Neural cell (in vitro differentiated cells): ENCODE data around the gene COX7B2. TPM values are rescaled to one million over a fixed set of nuclear protein-coding genes. Genes with fewer than 3 reads are reported as not detected.

ENCODE experiments used
- H2AFZ ChIP-seq: fragments of 200-600, 300-800 bp; sonication (generic), shearing (Covaris generic); 2 replicates; pipeline ENCODE4 v1.6.0; 2014; ENCODE audit warnings: low read depth, mild to moderate bottlenecking, antibody characterized with exemption, low read length, moderate library complexity
- H3F3A ChIP-seq: fragments of 200-600 bp; shearing (Covaris generic); 2 replicates; pipeline ENCODE4 v1.6.1; 2016; ENCODE audit warnings: mild to moderate bottlenecking, moderate library complexity, mixed read lengths, antibody characterized with exemption, low read length; ENCODE audit not compliant: insufficient read depth, poor library complexity, severe bottlenecking
- H3K27ac ChIP-seq: fragments of 200-600, 300-800 bp; sonication (generic), shearing (Covaris generic); 2 replicates; pipeline ENCODE4 v1.5.1; 2014; ENCODE audit warnings: mild to moderate bottlenecking, low read length, moderate library complexity
- H3K27me3 ChIP-seq: fragments of 300-800, 200-600 bp; sonication (generic), shearing (Covaris generic); 2 replicates; pipeline ENCODE4 v1.6.0; 2014; ENCODE audit warnings: mild to moderate bottlenecking, low read depth, low read length, moderate library complexity; ENCODE audit not compliant: insufficient read depth
- H3K36me3 ChIP-seq: fragments of 300-800, 200-600 bp; sonication (generic), shearing (Covaris generic); 2 replicates; pipeline ENCODE4 v1.5.1; 2014; ENCODE audit warnings: mild to moderate bottlenecking, antibody characterized with exemption, low read length, moderate library complexity; ENCODE audit not compliant: insufficient read depth
- H3K4me2 ChIP-seq: fragments of 300-800, 200-600 bp; sonication (generic), shearing (Covaris generic); 2 replicates; pipeline ENCODE4 v1.6.0; 2014; ENCODE audit warnings: mild to moderate bottlenecking, low read length
- H3K4me3 ChIP-seq: fragments of 300-800, 200-600 bp; sonication (generic), shearing (Covaris generic); 2 replicates; pipeline ENCODE4 v1.5.1; 2014; ENCODE audit warnings: mild to moderate bottlenecking, low read length, moderate library complexity
- H3K79me2 ChIP-seq: fragments of 200-600 bp; shearing (Covaris generic); replicated peaks from 2 replicates; pipeline ENCODE4 v1.6.0; 2014; ENCODE audit warnings: mild to moderate bottlenecking, low read length, moderate library complexity; ENCODE audit not compliant: insufficient read depth
- H3K9ac ChIP-seq: fragments of 300-800, 200-600 bp; sonication (generic), shearing (Covaris generic); 2 replicates; pipeline ENCODE4 v1.6.1; 2016; ENCODE audit warnings: mild to moderate bottlenecking, low read length, mixed read lengths
- H3K9me2 ChIP-seq: fragments of 200-600 bp; shearing (Covaris generic); 2 replicates; pipeline ENCODE4 v1.6.1; 2016; ENCODE audit warnings: mild to moderate bottlenecking, low read length, mixed read lengths; ENCODE audit not compliant: insufficient read depth
- H3K9me3 ChIP-seq: fragments of 200-600, 300-800 bp; sonication (generic), shearing (Covaris generic); 2 replicates; pipeline ENCODE4 v1.6.1; 2016; ENCODE audit warnings: mild to moderate bottlenecking, mixed run types, low read length, moderate library complexity, mixed read lengths
- H4K20me1 ChIP-seq: fragments of 200-600 bp; shearing (Covaris generic); 2 replicates; pipeline ENCODE4 v1.6.1; 2016; ENCODE audit warnings: mild to moderate bottlenecking, mixed run types; ENCODE audit not compliant: insufficient read depth
- CTCF ChIP-seq: fragments of 450-650 bp; IDR thresholded peaks from 2 replicates; pipeline ENCODE4 v1.5.1; 2014; ENCODE audit warnings: antibody characterized with exemption, mild to moderate bottlenecking, moderate library complexity; ENCODE audit not compliant: poor library complexity, severe bottlenecking
- EP300 ChIP-seq: fragments of 450-650 bp; conservative IDR thresholded peaks from 2 replicates; pipeline ENCODE4 v1.6.1; 2014; ENCODE audit warnings: antibody characterized with exemption, mild to moderate bottlenecking, moderate library complexity; ENCODE audit not compliant: poor library complexity, severe bottlenecking
- EZH2 ChIP-seq: fragments of 200-600, 300-800 bp; shearing (Covaris generic), sonication (generic); IDR thresholded peaks from 2 replicates; pipeline ENCODE4 v1.6.1; 2014; ENCODE audit warnings: antibody characterized with exemption, low read length, borderline replicate concordance, mild to moderate bottlenecking; ENCODE audit not compliant: insufficient read depth, poor library complexity, severe bottlenecking
- MXI1 ChIP-seq: fragments of 450-650 bp; conservative IDR thresholded peaks from 2 replicates; pipeline ENCODE4 v1.6.1; 2014; ENCODE audit warnings: antibody characterized with exemption, mild to moderate bottlenecking; ENCODE audit not compliant: poor library complexity, severe bottlenecking
- POLR2AphosphoS5 ChIP-seq: IDR thresholded peaks from 2 replicates; pipeline ENCODE4 v1.6.1; 2012
- RAD21 ChIP-seq: fragments of 450-650 bp; conservative IDR thresholded peaks from 2 replicates; pipeline ENCODE4 v1.6.1; 2014; ENCODE audit warnings: antibody characterized with exemption, mild to moderate bottlenecking, moderate library complexity
- REST ChIP-seq: IDR thresholded peaks from 2 replicates; pipeline ENCODE4 v1.6.1; 2012; ENCODE audit warnings: borderline replicate concordance
- SMC3 ChIP-seq: fragments of 450-650 bp; conservative IDR thresholded peaks from 2 replicates; pipeline ENCODE4 v1.6.1; 2014; ENCODE audit warnings: antibody characterized with exemption, mild to moderate bottlenecking, moderate library complexity; ENCODE audit not compliant: poor library complexity
- TAF1 ChIP-seq: IDR thresholded peaks from 2 replicates; pipeline ENCODE4 v1.6.1; 2012; ENCODE audit warnings: low read depth
- polyA plus RNA-seq: library from polyadenylated mRNA; depleted of rRNA; stranded (reverse); fragments of >200 nt; gene quantifications from 2 replicates; pipeline ENCODE4 v1.2.3, GENCODE V29; 2014

Gene COX7B2
- polyA plus RNA-seq, 1 donor from 2014 or later: not detected

- Histone ChIP-seq H3K9me2 (no peaks in the 10 kb centered on the region), H2AFZ (no peak overlapping the region), H3K9ac (no peak overlapping the region), H4K20me1 (no peaks in the 10 kb centered on the region), H3F3A (no peaks in the 10 kb centered on the region), H3K79me2 (no peaks in the 10 kb centered on the region), H3K4me2 (no peak overlapping the region), H3K9me3 (no peaks in the 10 kb centered on the region), H3K27me3 (no peaks in the 10 kb centered on the region), H3K27ac (no peak overlapping the region), H3K4me3 (no peak overlapping the region), H3K36me3 (no peaks in the 10 kb centered on the region)
- no peak for TF ChIP-seq EZH2
- TF ChIP-seq SMC3: no peak
- no peak for TF ChIP-seq CTCF
- no peak for TF ChIP-seq REST
- TF ChIP-seq POLR2AphosphoS5: no peak
- no peak for TF ChIP-seq EP300
- TF ChIP-seq RAD21: no peak
- TF ChIP-seq MXI1: no peak
- no peak for TF ChIP-seq TAF1
Measured at GRCh38 chr4:46818604-46819003, 90.4 kb downstream of the COX7B2 start.

GRCh38 chr4:46817806-46818205 lies 91.2 kb downstream of the COX7B2 start:
- no peaks in the 10 kb centered on the region for H3K9me2 ChIP-seq
- no peak overlapping the region for H2AFZ ChIP-seq
- TF ChIP-seq TAF1: no peak
- H3K9me3 ChIP-seq: no peaks in the 10 kb centered on the region
- H3K36me3 ChIP-seq: no peaks in the 10 kb centered on the region
- no peaks in the 10 kb centered on the region for H3K27me3 ChIP-seq
- H3K79me2 ChIP-seq: no peaks in the 10 kb centered on the region
- no peaks in the 10 kb centered on the region for H4K20me1 ChIP-seq
- no peak overlapping the region for H3K9ac ChIP-seq
- H3K27ac ChIP-seq: no peak overlapping the region
- no peak overlapping the region for H3K4me2 ChIP-seq
- H3F3A ChIP-seq: no peaks in the 10 kb centered on the region
- no peak overlapping the region for H3K4me3 ChIP-seq

GRCh38 chr4:46804781-46805413 lies 104.1 kb downstream of the COX7B2 start:
- no peaks in the 10 kb centered on the region for H3K36me3 ChIP-seq
- H3K9me3 ChIP-seq: no peaks in the 10 kb centered on the region
- TF ChIP-seq EZH2 (no peak), CTCF (no peak), EP300 (no peak), RAD21 (no peak), TAF1 (no peak), POLR2AphosphoS5 (no peak), MXI1 (no peak), REST (no peak), SMC3 (no peak)
- no peaks in the 10 kb centered on the region for H3F3A ChIP-seq
- no peak overlapping the region for H3K4me3 ChIP-seq
- H3K27me3 ChIP-seq: no peaks in the 10 kb centered on the region
- H3K9me2 ChIP-seq: no peaks in the 10 kb centered on the region
- H3K79me2 ChIP-seq: no peaks in the 10 kb centered on the region
- no peak overlapping the region for H3K9ac ChIP-seq
- H3K4me2 ChIP-seq: no peak overlapping the region
- H2AFZ ChIP-seq: no peak overlapping the region
- no peak overlapping the region for H3K27ac ChIP-seq
- no peaks in the 10 kb centered on the region for H4K20me1 ChIP-seq
